ENCODE data around the gene NOLC1.

Gene NOLC1

DNA sequence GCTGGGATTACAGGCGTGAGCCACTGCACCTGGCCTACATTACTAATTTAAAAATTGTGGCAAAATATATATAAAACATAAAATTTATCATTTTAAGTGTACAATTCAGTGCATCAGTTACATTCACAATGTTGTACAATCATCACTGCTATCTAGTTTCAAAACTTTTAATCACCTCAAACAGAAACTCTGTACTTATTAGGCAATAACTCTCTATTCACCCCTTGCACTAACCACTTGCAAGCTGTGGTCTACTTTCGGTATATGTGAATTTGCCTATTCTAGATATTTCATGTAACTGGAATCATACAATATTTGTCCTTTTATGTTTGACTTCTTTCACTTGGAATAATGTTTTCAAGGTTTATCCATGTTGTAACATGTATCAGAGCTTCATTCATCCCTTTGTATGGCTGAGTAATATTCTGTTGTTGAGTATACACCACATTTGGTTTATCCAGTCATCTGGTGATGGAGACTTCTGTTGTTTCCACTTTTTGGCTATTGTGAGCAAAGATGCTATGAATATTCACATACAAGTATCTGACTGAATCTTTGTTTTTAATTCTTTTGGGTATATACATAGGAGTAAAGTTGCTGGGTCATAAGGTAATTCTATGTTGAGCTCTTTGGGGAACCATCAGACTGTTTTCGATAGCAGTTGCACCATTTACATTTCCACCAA lies 59.6 kb downstream of the NOLC1 start:
- DNase-seq = no peak

Data from activated effector memory CD4-positive, alpha-beta T cell treated with anti-CD3 and anti-CD28 coated beads, Interleukin-2, amount 50 U/mL, for 16 hours (primary cell).